ENCODE results near the gene ZFR2.
A peak's percentile ranks its signal among the peaks of the same experiment; 100 is the strongest.

ZFR2 gene

GRCh38 chr19:3793799-3794198 is 75.0 kb downstream of the ZFR2 start:
- ATAC-seq (replicated peaks) = no peak
- peaks cover 38 to 46% of the 10 kb centered on the region in 2 donors for H3K4me1 Mint-ChIP-seq (ENCODE audit: low read depth in 2 of 2)
- no peak overlapping the region for H3K27ac Mint-ChIP-seq
- no peaks in the 10 kb centered on the region for H3K27me3 Mint-ChIP-seq
- H3K36me3 Mint-ChIP-seq (ENCODE audit: insufficient read depth) = peaks cover 5% of the 10 kb centered on the region
- H3K9me3 Mint-ChIP-seq = peaks cover 6 to 7% of the 10 kb centered on the region in 2 donors
- DNase-seq = no peak
- no peak overlapping the region for H3K4me3 Mint-ChIP-seq

- Mint-ChIP-seq H3K4me3 (no peak overlapping the region), H3K27me3 (no peaks in the 10 kb centered on the region), H3K9me3 (peaks cover 6% of the 10 kb centered on the region in 2 donors), H3K27ac (peak overlapping the region in 1 of 2 donors; percentile 65), H3K4me1 (ENCODE audit: low read depth in 2 of 2) (peaks cover 38 to 44% of the 10 kb centered on the region in 2 donors), H3K36me3 (ENCODE audit: insufficient read depth) (peaks cover 5% of the 10 kb centered on the region)
- ATAC-seq (replicated peaks) (no peak), DNase-seq (no peak)
These were observed 76.7 kb downstream of the ZFR2 start for GRCh38 chr19:3792114-3792513.

GRCh38 chr19:3790941-3791340 is 77.9 kb downstream of the ZFR2 start:
- ATAC-seq (replicated peaks) = no peak

DNA sequence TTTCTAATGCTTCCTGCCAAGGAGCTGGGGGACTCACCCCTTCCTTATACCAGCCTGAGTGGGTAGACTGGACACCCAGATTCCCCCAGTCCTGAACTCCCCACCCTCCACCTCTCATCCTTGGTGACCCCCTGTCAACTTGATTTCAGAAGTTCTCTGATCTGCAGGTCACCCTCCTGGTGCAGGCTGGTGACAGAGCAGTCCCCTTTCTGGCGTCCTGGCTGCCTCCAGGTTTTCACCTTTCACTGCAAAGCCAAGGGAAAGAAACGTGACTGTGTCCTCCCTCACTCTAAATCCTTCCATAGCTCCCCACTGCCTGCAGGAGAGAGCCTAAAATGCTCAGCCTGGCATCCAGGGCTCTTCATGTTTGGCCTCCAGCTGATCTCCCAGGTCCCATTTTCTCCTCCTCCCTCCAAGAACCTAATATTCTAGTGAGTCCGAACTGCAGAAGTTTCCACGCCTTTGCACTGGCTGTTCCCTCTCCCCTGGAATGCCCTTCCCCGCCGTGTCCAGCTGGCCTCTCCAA is 78.6 kb downstream of the ZFR2 start:
- peaks cover 11% of the 10 kb centered on the region for H3K36me3 Mint-ChIP-seq (ENCODE audit: insufficient read depth)
- DNase-seq (no peak), ATAC-seq (replicated peaks) (no peak)
- no peaks in the 10 kb centered on the region for H3K9me3 Mint-ChIP-seq
- no peaks in the 10 kb centered on the region for H3K27me3 Mint-ChIP-seq
- H3K4me1 Mint-ChIP-seq (ENCODE audit: low read depth in 2 of 2) = peaks cover 31 to 40% of the 10 kb centered on the region in 2 donors
- peak overlapping the region; percentile 85 to 87 for H3K27ac Mint-ChIP-seq
- H3K4me3 Mint-ChIP-seq = peak overlapping the region; percentile 81 to 83

More at GRCh38 chr19:3790941-3791340, 77.9 kb downstream of the ZFR2 start:
- peaks cover 31 to 40% of the 10 kb centered on the region in 2 donors for H3K4me1 Mint-ChIP-seq (ENCODE audit: low read depth in 2 of 2)
- peaks cover 11% of the 10 kb centered on the region for H3K36me3 Mint-ChIP-seq (ENCODE audit: insufficient read depth)
- peak overlapping the region; percentile 85 to 87 for H3K27ac Mint-ChIP-seq
- no peak for DNase-seq
- H3K4me3 Mint-ChIP-seq = peak overlapping the region; percentile 81 to 83
- no peaks in the 10 kb centered on the region for H3K9me3 Mint-ChIP-seq
- no peaks in the 10 kb centered on the region for H3K27me3 Mint-ChIP-seq

GRCh38 chr19:3788996-3789778 is 79.7 kb downstream of the ZFR2 start:
- ATAC-seq (replicated peaks) (peak; percentile 74), DNase-seq (peak; percentile 53 to 61 (median 53))
- peaks cover 35 to 42% of the 10 kb centered on the region in 2 donors for H3K4me1 Mint-ChIP-seq (ENCODE audit: low read depth in 2 of 2)
- peaks cover 19% of the 10 kb centered on the region for H3K36me3 Mint-ChIP-seq (ENCODE audit: insufficient read depth)
- no peaks in the 10 kb centered on the region for H3K9me3 Mint-ChIP-seq
- peak overlapping the region; percentile 85 to 87 for H3K27ac Mint-ChIP-seq
- H3K27me3 Mint-ChIP-seq = no peaks in the 10 kb centered on the region
- peak overlapping the region; percentile 81 to 83 for H3K4me3 Mint-ChIP-seq

DNA sequence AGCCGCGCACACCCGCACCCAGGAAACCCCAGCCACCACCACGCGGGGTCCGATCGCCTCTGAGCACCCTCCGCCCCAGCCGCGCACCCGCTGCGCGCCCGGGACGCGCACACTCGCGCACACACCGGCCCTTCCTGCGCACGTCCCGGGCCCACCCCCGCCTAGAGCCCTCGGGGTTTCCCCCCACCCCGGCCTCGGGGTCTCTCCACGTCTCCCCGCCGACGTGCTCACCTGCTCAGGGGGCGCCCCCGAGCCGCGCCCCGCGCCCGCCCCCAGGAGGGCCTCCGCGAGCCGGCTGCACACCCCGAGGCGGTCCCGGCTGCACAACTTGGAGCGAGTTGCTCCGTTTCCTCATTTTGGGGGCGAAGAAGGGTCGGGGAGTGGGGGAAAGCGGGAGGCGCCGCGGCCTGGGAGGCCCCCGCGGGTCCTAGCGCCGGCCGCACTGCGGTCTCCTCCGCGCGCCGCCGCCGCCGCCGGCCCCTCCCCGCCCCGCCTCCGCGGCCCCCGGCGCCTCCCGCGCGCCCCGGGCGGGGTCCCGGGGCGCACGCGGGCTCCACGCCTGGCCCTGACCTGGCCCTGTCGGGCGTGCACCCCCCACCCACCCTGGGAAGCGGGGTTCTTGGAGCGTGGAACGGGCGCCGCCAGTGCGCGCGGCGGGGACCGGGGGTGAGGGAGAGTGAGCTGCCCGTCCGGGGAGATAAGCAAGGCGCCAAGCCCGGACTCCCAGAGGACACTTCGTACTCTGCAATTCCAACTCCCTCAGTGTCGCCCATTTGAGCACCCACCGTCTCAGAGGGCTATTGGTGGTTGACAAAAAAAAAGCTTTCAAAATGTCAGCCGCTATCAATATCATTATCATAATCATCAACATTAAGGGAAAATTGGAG is 82.7 kb downstream of the ZFR2 start, which contains the start of gene MATK:
MATK (minus strand) TSS at position 444 of the 887 bp plus-strand sequence. CDS start 1,246 bp downstream, outside the sequence.
- DNase-seq (peak; percentile 13 to 30 (median 29)), ATAC-seq (replicated peaks) (peak; percentile 40)
- Mint-ChIP-seq H3K9me3 (peaks cover 8 to 11% of the 10 kb centered on the region in 2 donors), H3K36me3 (ENCODE audit: insufficient read depth) (peaks cover 36% of the 10 kb centered on the region), H3K27ac (peak within 1 kb of the TSS; percentile 58 to 82), H3K4me3 (peak within 1 kb of the TSS; percentile 80 to 84), H3K4me1 (ENCODE audit: low read depth in 2 of 2) (peaks cover 34 to 37% of the 10 kb centered on the region in 2 donors), H3K27me3 (no peaks in the 10 kb centered on the region)

DNA sequence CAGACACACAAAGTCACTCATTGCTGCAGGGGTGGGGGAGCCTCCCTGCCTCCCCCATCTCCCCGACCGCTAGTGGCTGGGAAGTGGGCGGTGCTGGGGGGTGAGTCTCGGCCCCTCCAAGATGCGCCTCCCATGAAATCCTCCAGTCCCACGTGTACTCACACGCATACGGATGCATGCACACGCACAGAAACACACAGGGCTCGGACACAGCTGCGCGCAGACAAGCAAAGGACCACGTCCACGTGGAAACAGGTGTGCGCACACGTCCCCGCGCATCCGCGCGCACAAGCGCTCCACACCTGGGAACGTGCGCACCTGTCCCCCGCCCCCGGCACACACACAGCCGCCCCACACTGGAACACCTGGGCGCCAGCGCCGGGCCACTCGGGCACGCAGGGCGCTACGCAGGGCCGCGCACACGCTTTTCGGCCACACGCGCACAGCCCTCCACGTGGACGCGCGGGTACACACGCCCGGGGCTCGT is 83.3 kb downstream of the ZFR2 start:
- Mint-ChIP-seq H3K36me3 (ENCODE audit: insufficient read depth) (peaks cover 36% of the 10 kb centered on the region), H3K4me1 (ENCODE audit: low read depth in 2 of 2) (peaks cover 29 to 33% of the 10 kb centered on the region in 2 donors), H3K9me3 (peaks cover 8 to 11% of the 10 kb centered on the region in 2 donors), H3K4me3 (peak overlapping the region; percentile 80 to 84), H3K27me3 (no peaks in the 10 kb centered on the region), H3K27ac (peak overlapping the region; percentile 54 to 82)
- DNase-seq (peak in 1 of 3 experiments; percentile 18), ATAC-seq (replicated peaks) (peak; percentile 9)

- peaks cover 36% of the 10 kb centered on the region for H3K36me3 Mint-ChIP-seq (ENCODE audit: insufficient read depth)
- H3K27me3 Mint-ChIP-seq = no peaks in the 10 kb centered on the region
- no peak for DNase-seq
- no peak for ATAC-seq (replicated peaks)
- H3K4me3 Mint-ChIP-seq = peak overlapping the region; percentile 80 to 84
- H3K9me3 Mint-ChIP-seq = peaks cover 8 to 11% of the 10 kb centered on the region in 2 donors
- peak overlapping the region; percentile 54 to 82 for H3K27ac Mint-ChIP-seq
- peaks cover 22 to 26% of the 10 kb centered on the region in 2 donors for H3K4me1 Mint-ChIP-seq (ENCODE audit: low read depth in 2 of 2)
These were observed 84.0 kb downstream of the ZFR2 start for GRCh38 chr19:3784607-3785450.

DNA sequence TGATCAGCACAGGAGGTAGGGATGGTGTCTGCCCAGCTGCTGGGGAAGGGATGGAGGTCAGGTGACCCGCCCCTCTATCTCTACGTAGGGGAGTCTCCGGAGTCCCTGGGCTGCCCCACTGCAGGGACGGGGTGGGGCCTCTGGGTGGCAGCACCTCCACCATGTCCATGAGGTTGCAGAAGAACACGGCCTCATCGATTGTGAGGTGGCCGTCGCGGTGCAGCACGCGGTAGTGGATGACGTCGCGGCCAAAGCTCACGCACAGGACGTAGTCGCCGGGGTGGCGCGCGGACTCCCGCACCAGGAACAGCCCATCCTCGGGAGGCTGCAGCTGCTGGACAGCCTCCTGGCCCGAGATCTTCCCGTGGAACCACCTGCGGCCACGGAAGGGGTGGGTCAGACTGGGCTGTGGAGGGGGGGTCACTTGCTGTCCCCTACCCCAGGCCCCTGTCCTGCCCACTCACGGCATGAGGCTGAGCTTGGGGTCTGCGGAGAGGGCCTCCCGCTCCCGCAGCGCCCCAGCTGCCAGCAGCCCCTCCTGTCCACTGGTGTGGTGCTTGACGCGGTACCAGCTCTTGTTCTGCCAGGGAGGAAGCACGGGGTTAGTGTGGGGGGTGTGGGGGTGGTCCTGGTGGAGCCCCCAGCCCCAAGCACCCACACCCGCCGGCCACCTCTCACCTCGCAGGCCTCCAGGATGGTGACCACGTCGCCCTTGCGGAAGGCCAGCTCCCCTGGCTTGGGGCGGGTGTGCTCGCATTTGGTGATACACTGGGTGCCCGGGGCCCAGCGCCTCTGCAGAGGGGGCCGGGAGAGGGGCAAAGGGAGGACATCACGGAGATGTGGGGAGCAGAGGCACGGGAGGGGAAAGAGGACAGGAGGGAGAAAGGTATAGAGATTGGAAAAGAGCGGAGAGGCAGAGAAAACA is 84.9 kb downstream of the ZFR2 start:
- no peaks in the 10 kb centered on the region for H3K27me3 Mint-ChIP-seq
- DNase-seq = peak; percentile 44 to 57 (median 53)
- peak overlapping the region; percentile 54 to 82 for H3K27ac Mint-ChIP-seq
- peaks cover 32% of the 10 kb centered on the region for H3K36me3 Mint-ChIP-seq (ENCODE audit: insufficient read depth)
- peaks cover 15 to 18% of the 10 kb centered on the region in 2 donors for H3K4me1 Mint-ChIP-seq (ENCODE audit: low read depth in 2 of 2)
- peak; percentile 50 for ATAC-seq (replicated peaks)
- H3K4me3 Mint-ChIP-seq = peak overlapping the region; percentile 80 to 84
- H3K9me3 Mint-ChIP-seq = peaks cover 8 to 11% of the 10 kb centered on the region in 2 donors

GRCh38 chr19:3782903-3783302 is 85.9 kb downstream of the ZFR2 start:
- H3K9me3 Mint-ChIP-seq = peaks cover 8 to 11% of the 10 kb centered on the region in 2 donors
- H3K27ac Mint-ChIP-seq = no peak overlapping the region
- peaks cover 32% of the 10 kb centered on the region for H3K36me3 Mint-ChIP-seq (ENCODE audit: insufficient read depth)
- peaks cover 11 to 14% of the 10 kb centered on the region in 2 donors for H3K4me1 Mint-ChIP-seq (ENCODE audit: low read depth in 2 of 2)
- H3K27me3 Mint-ChIP-seq = no peaks in the 10 kb centered on the region
- DNase-seq (no peak), ATAC-seq (replicated peaks) (no peak)
- peak overlapping the region in 1 of 2 donors; percentile 4 for H3K4me3 Mint-ChIP-seq

DNA sequence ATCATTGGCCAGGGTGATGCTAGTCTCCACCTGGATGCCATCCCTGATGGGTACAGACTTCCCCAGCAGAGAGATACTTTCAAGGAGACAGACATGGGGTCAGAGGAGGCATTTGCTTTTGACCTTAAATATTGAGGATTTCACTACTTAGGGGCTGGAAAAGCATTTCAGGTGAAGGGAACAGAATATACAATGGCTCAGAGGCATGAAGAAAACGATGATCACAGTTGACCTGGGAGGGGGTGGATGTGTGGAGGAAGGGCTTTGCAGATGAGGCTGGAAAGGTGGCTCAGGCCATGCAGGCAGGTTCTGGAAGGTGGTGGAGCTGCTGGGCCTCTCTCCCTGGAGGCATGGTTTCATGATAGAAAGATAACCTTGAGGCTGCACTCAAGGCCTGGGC is 86.5 kb downstream of the ZFR2 start:
- ATAC-seq (replicated peaks) (no peak), DNase-seq (no peak)
- Mint-ChIP-seq H3K9me3 (peaks cover 8 to 11% of the 10 kb centered on the region in 2 donors), H3K36me3 (ENCODE audit: insufficient read depth) (peaks cover 32% of the 10 kb centered on the region), H3K4me3 (no peak overlapping the region), H3K4me1 (ENCODE audit: low read depth in 2 of 2) (peaks cover 11 to 14% of the 10 kb centered on the region in 2 donors), H3K27ac (peak overlapping the region in 1 of 2 donors; percentile 82), H3K27me3 (no peaks in the 10 kb centered on the region)

Data from effector memory CD8-positive, alpha-beta T cell (primary cell).